ENCODE results near the gene C10orf71.

C10orf71 gene

DNA sequence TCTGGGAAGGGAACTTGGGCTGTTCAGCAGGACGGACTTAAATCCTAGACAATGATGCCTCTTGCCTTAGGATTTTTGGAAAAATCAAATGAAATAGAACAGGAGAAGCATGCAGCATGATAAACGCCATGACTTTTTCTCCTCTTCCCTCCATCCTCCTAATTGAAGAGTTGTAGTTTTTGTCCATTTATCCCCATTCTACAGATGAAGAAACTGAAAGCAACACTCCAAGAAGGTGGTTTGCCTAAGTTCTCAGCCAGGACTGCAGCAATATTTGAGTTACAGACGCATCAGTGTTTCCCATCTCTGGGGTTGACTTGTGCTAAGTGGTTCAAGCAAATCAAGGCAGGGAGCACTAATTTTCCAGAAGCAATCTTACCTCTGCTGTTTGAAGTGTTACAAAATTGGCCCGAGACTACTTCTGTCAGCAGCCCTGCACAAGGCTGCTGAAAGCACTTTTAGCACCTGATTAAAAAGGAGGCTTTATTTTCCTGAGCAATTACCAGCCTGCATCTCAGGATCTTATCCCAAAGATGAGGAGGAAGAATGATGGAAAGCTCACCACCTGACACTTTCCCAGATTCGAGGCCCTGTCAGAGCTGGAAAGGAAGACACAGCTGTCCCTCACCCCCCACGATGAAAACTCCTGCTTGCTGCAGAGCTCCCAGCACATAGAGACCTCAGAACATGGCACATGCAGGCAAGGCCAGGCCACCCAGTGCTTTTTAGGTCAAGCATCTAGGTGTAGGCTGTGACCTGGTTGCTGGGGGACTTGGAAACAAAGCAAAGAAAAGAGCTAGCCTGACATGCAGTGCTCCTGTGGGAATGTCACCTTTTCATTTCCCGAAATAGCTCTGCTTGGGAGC, 19.7 kb upstream of the C10orf71 start:
- TF ChIP-seq, protein P1, sequence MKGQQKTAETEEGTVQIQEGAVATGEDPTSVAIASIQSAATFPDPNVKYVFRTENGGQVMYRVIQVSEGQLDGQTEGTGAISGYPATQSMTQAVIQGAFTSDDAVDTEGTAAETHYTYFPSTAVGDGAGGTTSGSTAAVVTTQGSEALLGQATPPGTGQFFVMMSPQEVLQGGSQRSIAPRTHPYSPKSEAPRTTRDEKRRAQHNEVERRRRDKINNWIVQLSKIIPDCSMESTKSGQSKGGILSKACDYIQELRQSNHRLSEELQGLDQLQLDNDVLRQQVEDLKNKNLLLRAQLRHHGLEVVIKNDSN (IDR thresholded peaks at IDR 0.05), result no peak
- no peak for TF ChIP-seq TCF12 (IDR thresholded peaks at IDR 0.05; ENCODE audit: low read depth)
- TF ChIP-seq, protein P2, sequence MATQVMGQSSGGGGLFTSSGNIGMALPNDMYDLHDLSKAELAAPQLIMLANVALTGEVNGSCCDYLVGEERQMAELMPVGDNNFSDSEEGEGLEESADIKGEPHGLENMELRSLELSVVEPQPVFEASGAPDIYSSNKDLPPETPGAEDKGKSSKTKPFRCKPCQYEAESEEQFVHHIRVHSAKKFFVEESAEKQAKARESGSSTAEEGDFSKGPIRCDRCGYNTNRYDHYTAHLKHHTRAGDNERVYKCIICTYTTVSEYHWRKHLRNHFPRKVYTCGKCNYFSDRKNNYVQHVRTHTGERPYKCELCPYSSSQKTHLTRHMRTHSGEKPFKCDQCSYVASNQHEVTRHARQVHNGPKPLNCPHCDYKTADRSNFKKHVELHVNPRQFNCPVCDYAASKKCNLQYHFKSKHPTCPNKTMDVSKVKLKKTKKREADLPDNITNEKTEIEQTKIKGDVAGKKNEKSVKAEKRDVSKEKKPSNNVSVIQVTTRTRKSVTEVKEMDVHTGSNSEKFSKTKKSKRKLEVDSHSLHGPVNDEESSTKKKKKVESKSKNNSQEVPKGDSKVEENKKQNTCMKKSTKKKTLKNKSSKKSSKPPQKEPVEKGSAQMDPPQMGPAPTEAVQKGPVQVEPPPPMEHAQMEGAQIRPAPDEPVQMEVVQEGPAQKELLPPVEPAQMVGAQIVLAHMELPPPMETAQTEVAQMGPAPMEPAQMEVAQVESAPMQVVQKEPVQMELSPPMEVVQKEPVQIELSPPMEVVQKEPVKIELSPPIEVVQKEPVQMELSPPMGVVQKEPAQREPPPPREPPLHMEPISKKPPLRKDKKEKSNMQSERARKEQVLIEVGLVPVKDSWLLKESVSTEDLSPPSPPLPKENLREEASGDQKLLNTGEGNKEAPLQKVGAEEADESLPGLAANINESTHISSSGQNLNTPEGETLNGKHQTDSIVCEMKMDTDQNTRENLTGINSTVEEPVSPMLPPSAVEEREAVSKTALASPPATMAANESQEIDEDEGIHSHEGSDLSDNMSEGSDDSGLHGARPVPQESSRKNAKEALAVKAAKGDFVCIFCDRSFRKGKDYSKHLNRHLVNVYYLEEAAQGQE (IDR thresholded peaks at IDR 0.05; ENCODE audit: low read depth), result no peak
- TF ChIP-seq, protein P3, sequence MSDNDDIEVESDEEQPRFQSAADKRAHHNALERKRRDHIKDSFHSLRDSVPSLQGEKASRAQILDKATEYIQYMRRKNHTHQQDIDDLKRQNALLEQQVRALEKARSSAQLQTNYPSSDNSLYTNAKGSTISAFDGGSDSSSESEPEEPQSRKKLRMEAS (IDR thresholded peaks at IDR 0.05), result no peak
- no peak for TF ChIP-seq TEAD4 (IDR thresholded peaks at IDR 0.05)

DNA sequence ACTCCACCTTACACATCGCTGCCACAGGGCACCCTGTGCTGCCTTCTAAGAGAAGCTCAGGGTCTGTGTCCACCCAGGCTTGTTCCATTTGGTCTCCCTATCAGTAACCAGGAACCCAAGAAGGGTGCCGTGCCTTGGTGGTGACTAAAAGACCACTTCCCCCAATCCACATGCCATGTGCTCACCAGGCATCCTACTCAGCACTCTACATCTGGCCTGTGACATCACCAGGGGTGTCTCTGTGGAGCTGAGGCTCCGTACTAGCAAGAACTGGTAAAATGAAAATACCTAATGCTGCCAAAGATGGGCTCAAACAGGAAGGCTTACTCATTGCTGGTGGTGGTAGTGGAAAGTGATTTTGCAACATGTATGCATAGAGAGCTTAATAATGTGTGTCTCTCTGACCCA, 19.0 kb upstream of the C10orf71 start:
- TF ChIP-seq TAF1 (IDR thresholded peaks at IDR 0.05; ENCODE audit: low read depth), result no peak

DNA sequence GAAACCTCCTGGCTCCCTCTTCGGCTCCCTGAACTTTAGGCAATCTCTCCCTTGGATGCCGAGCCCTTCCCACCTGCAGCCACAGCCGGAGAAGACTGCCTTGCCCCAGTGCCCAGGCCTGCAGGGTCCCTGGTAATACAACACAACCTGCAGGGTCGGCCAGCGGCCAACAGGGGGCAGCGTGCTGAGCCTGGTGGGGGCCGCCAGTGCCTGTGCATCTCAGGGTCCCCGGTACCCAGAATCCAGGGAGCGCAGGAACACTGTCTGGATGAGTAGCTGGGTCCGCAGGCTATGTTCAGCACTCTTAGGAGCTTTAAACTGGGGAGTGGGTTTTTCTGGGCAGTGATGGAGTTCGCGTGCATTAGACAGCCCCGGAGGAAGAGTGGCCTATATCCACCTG, 17.5 kb upstream of the C10orf71 start:
- TF ChIP-seq FOXM1 (IDR thresholded peaks at IDR 0.05; ENCODE audit: borderline replicate concordance, low read depth) (no peak), EP300 (IDR thresholded peaks at IDR 0.05; ENCODE audit: borderline replicate concordance) (no peak), CEBPB (IDR thresholded peaks at IDR 0.05) (no peak), TCF12 (IDR thresholded peaks at IDR 0.05; ENCODE audit: low read depth) (no peak), ZBTB7A (IDR thresholded peaks at IDR 0.05; ENCODE audit: low read depth) (no peak), NFIC (IDR thresholded peaks at IDR 0.05) (no peak), CREB1 (IDR thresholded peaks at IDR 0.05; ENCODE audit: low read depth) (no peak), YY1 (IDR thresholded peaks at IDR 0.05; ENCODE audit: low read depth) (no peak), TEAD4 (IDR thresholded peaks at IDR 0.05) (no peak), TAF1 (IDR thresholded peaks at IDR 0.05; ENCODE audit: low read depth) (no peak), RAD21 (IDR thresholded peaks at IDR 0.05; ENCODE audit: low read depth) (no peak), EGR1 (IDR thresholded peaks at IDR 0.05) (no peak)
- TF ChIP-seq, protein P3 (IDR thresholded peaks at IDR 0.05), result no peak
- TF ChIP-seq, protein P2 (IDR thresholded peaks at IDR 0.05; ENCODE audit: low read depth), result no peak
- TF ChIP-seq, protein P1 (IDR thresholded peaks at IDR 0.05), result no peak

DNA sequence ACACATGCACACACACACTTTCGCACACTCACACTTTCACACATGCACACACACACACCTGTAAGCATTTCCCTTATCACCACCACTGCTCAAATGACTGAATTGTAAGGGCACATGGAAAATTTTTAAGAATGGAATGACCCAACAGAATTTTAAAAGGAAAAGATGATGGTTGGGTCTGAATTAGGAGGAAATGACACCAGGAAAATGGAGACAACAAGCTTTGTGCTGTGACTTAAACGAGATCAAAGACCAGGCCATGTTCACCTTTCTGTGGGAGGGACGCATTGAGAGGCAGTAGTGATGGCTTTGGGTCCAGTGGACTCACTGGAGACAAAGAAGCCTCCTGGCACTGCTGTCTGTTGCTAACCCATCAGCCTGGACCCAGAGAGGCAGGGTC, 16.7 kb upstream of the C10orf71 start:
- TF ChIP-seq, protein P3 (IDR thresholded peaks at IDR 0.05), result no peak
- TF ChIP-seq FOXM1 (IDR thresholded peaks at IDR 0.05; ENCODE audit: borderline replicate concordance, low read depth), result no peak
- TF ChIP-seq TEAD4 (IDR thresholded peaks at IDR 0.05), result no peak
- no peak for TF ChIP-seq EGR1 (IDR thresholded peaks at IDR 0.05)
- TF ChIP-seq TAF1 (IDR thresholded peaks at IDR 0.05; ENCODE audit: low read depth), result no peak
- no peak for TF ChIP-seq CREB1 (IDR thresholded peaks at IDR 0.05; ENCODE audit: low read depth)
- TF ChIP-seq ZBTB7A (IDR thresholded peaks at IDR 0.05; ENCODE audit: low read depth), result no peak
- TF ChIP-seq TCF12 (IDR thresholded peaks at IDR 0.05; ENCODE audit: low read depth), result no peak
- no peak for TF ChIP-seq YY1 (IDR thresholded peaks at IDR 0.05; ENCODE audit: low read depth)
- TF ChIP-seq, protein P1 (IDR thresholded peaks at IDR 0.05), result no peak
- TF ChIP-seq, protein P2 (IDR thresholded peaks at IDR 0.05; ENCODE audit: low read depth), result no peak
- no peak for TF ChIP-seq EP300 (IDR thresholded peaks at IDR 0.05; ENCODE audit: borderline replicate concordance)
- no peak for TF ChIP-seq RAD21 (IDR thresholded peaks at IDR 0.05; ENCODE audit: low read depth)
- no peak for TF ChIP-seq CEBPB (IDR thresholded peaks at IDR 0.05)
